Neural cell (in vitro differentiated cells): ENCODE measurements around the gene GMPR2. TPM values are rescaled to one million over a fixed set of nuclear protein-coding genes. Genes with fewer than 3 reads are reported as not detected.

Experiments used
- H2AFZ ChIP-seq: fragments of 200-600, 300-800 bp; sonication (generic), shearing (Covaris generic); 2 replicates; pipeline ENCODE4 v1.6.0; 2014; ENCODE audit warnings: low read depth, mild to moderate bottlenecking, antibody characterized with exemption, low read length, moderate library complexity
- H3F3A ChIP-seq: fragments of 200-600 bp; shearing (Covaris generic); 2 replicates; pipeline ENCODE4 v1.6.1; 2016; ENCODE audit warnings: mild to moderate bottlenecking, moderate library complexity, mixed read lengths, antibody characterized with exemption, low read length; ENCODE audit not compliant: insufficient read depth, poor library complexity, severe bottlenecking
- H3K27ac ChIP-seq: fragments of 200-600, 300-800 bp; sonication (generic), shearing (Covaris generic); 2 replicates; pipeline ENCODE4 v1.5.1; 2014; ENCODE audit warnings: mild to moderate bottlenecking, low read length, moderate library complexity
- H3K27me3 ChIP-seq: fragments of 300-800, 200-600 bp; sonication (generic), shearing (Covaris generic); 2 replicates; pipeline ENCODE4 v1.6.0; 2014; ENCODE audit warnings: mild to moderate bottlenecking, low read depth, low read length, moderate library complexity; ENCODE audit not compliant: insufficient read depth
- H3K36me3 ChIP-seq: fragments of 300-800, 200-600 bp; sonication (generic), shearing (Covaris generic); 2 replicates; pipeline ENCODE4 v1.5.1; 2014; ENCODE audit warnings: mild to moderate bottlenecking, antibody characterized with exemption, low read length, moderate library complexity; ENCODE audit not compliant: insufficient read depth
- H3K4me2 ChIP-seq: fragments of 300-800, 200-600 bp; sonication (generic), shearing (Covaris generic); 2 replicates; pipeline ENCODE4 v1.6.0; 2014; ENCODE audit warnings: mild to moderate bottlenecking, low read length
- H3K4me3 ChIP-seq: fragments of 300-800, 200-600 bp; sonication (generic), shearing (Covaris generic); 2 replicates; pipeline ENCODE4 v1.5.1; 2014; ENCODE audit warnings: mild to moderate bottlenecking, low read length, moderate library complexity
- H3K79me2 ChIP-seq: fragments of 200-600 bp; shearing (Covaris generic); replicated peaks from 2 replicates; pipeline ENCODE4 v1.6.0; 2014; ENCODE audit warnings: mild to moderate bottlenecking, low read length, moderate library complexity; ENCODE audit not compliant: insufficient read depth
- H3K9ac ChIP-seq: fragments of 300-800, 200-600 bp; sonication (generic), shearing (Covaris generic); 2 replicates; pipeline ENCODE4 v1.6.1; 2016; ENCODE audit warnings: mild to moderate bottlenecking, low read length, mixed read lengths
- H3K9me2 ChIP-seq: fragments of 200-600 bp; shearing (Covaris generic); 2 replicates; pipeline ENCODE4 v1.6.1; 2016; ENCODE audit warnings: mild to moderate bottlenecking, low read length, mixed read lengths; ENCODE audit not compliant: insufficient read depth
- H3K9me3 ChIP-seq: fragments of 200-600, 300-800 bp; sonication (generic), shearing (Covaris generic); 2 replicates; pipeline ENCODE4 v1.6.1; 2016; ENCODE audit warnings: mild to moderate bottlenecking, mixed run types, low read length, moderate library complexity, mixed read lengths
- H4K20me1 ChIP-seq: fragments of 200-600 bp; shearing (Covaris generic); 2 replicates; pipeline ENCODE4 v1.6.1; 2016; ENCODE audit warnings: mild to moderate bottlenecking, mixed run types; ENCODE audit not compliant: insufficient read depth
- EP300 ChIP-seq: fragments of 450-650 bp; conservative IDR thresholded peaks from 2 replicates; pipeline ENCODE4 v1.6.1; 2014; ENCODE audit warnings: antibody characterized with exemption, mild to moderate bottlenecking, moderate library complexity; ENCODE audit not compliant: poor library complexity, severe bottlenecking
- EZH2 ChIP-seq: fragments of 200-600, 300-800 bp; shearing (Covaris generic), sonication (generic); IDR thresholded peaks from 2 replicates; pipeline ENCODE4 v1.6.1; 2014; ENCODE audit warnings: antibody characterized with exemption, low read length, borderline replicate concordance, mild to moderate bottlenecking; ENCODE audit not compliant: insufficient read depth, poor library complexity, severe bottlenecking
- MXI1 ChIP-seq: fragments of 450-650 bp; conservative IDR thresholded peaks from 2 replicates; pipeline ENCODE4 v1.6.1; 2014; ENCODE audit warnings: antibody characterized with exemption, mild to moderate bottlenecking; ENCODE audit not compliant: poor library complexity, severe bottlenecking
- POLR2AphosphoS5 ChIP-seq: IDR thresholded peaks from 2 replicates; pipeline ENCODE4 v1.6.1; 2012
- RAD21 ChIP-seq: fragments of 450-650 bp; conservative IDR thresholded peaks from 2 replicates; pipeline ENCODE4 v1.6.1; 2014; ENCODE audit warnings: antibody characterized with exemption, mild to moderate bottlenecking, moderate library complexity
- SMC3 ChIP-seq: fragments of 450-650 bp; conservative IDR thresholded peaks from 2 replicates; pipeline ENCODE4 v1.6.1; 2014; ENCODE audit warnings: antibody characterized with exemption, mild to moderate bottlenecking, moderate library complexity; ENCODE audit not compliant: poor library complexity
- TAF1 ChIP-seq: IDR thresholded peaks from 2 replicates; pipeline ENCODE4 v1.6.1; 2012; ENCODE audit warnings: low read depth
- polyA plus RNA-seq: library from polyadenylated mRNA; depleted of rRNA; stranded (reverse); fragments of >200 nt; gene quantifications from 2 replicates; pipeline ENCODE4 v1.2.3, GENCODE V29; 2014
- TF ChIP-seq, protein P1 (sequence below): IDR thresholded peaks from 2 replicates; pipeline ENCODE4 v1.6.1; 2012; ENCODE audit warnings: borderline replicate concordance
- TF ChIP-seq, protein P2 (sequence below): fragments of 450-650 bp; IDR thresholded peaks from 2 replicates; pipeline ENCODE4 v1.5.1; 2014; ENCODE audit warnings: antibody characterized with exemption, mild to moderate bottlenecking, moderate library complexity; ENCODE audit not compliant: poor library complexity, severe bottlenecking

The GMPR2 gene
- polyA plus RNA-seq, 1 donor from 2014 or later: 132 TPM

DNA sequence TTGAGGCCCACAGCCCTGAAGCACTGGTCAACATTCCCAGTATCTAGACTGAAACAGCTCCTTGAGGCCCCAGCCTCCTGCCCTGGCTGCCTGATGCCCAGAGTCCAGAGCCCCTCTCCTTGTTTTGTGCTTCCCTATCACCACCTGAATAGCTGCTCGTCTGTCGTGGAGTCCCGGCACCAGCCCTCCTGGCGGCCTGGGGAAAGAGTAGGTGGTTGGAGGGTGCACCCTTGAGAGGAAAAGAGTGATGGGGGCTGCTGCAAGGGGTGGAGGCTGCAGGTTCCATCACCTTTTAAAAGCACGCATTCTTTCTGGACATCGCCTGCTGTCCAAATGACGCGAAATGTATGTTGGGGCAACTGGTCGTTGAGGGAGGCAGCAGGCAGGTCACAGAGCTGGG lies 35.5 kb downstream of the GMPR2 start:
- Histone ChIP-seq H3K9me2 (no peaks in the 10 kb centered on the region), H3K27ac (no peak overlapping the region), H3K9ac (no peak overlapping the region), H4K20me1 (no peaks in the 10 kb centered on the region), H3K79me2 (no peaks in the 10 kb centered on the region), H2AFZ (no peak overlapping the region), H3K36me3 (no peaks in the 10 kb centered on the region), H3K4me3 (no peak overlapping the region), H3K9me3 (no peaks in the 10 kb centered on the region), H3K4me2 (no peak overlapping the region), H3F3A (no peaks in the 10 kb centered on the region), H3K27me3 (no peaks in the 10 kb centered on the region)
- TF ChIP-seq SMC3 (no peak), EP300 (no peak), TAF1 (no peak), MXI1 (no peak), EZH2 (no peak), RAD21 (no peak), POLR2AphosphoS5 (no peak)
- TF ChIP-seq, protein P1, sequence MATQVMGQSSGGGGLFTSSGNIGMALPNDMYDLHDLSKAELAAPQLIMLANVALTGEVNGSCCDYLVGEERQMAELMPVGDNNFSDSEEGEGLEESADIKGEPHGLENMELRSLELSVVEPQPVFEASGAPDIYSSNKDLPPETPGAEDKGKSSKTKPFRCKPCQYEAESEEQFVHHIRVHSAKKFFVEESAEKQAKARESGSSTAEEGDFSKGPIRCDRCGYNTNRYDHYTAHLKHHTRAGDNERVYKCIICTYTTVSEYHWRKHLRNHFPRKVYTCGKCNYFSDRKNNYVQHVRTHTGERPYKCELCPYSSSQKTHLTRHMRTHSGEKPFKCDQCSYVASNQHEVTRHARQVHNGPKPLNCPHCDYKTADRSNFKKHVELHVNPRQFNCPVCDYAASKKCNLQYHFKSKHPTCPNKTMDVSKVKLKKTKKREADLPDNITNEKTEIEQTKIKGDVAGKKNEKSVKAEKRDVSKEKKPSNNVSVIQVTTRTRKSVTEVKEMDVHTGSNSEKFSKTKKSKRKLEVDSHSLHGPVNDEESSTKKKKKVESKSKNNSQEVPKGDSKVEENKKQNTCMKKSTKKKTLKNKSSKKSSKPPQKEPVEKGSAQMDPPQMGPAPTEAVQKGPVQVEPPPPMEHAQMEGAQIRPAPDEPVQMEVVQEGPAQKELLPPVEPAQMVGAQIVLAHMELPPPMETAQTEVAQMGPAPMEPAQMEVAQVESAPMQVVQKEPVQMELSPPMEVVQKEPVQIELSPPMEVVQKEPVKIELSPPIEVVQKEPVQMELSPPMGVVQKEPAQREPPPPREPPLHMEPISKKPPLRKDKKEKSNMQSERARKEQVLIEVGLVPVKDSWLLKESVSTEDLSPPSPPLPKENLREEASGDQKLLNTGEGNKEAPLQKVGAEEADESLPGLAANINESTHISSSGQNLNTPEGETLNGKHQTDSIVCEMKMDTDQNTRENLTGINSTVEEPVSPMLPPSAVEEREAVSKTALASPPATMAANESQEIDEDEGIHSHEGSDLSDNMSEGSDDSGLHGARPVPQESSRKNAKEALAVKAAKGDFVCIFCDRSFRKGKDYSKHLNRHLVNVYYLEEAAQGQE: no peak
- TF ChIP-seq, protein P2, sequence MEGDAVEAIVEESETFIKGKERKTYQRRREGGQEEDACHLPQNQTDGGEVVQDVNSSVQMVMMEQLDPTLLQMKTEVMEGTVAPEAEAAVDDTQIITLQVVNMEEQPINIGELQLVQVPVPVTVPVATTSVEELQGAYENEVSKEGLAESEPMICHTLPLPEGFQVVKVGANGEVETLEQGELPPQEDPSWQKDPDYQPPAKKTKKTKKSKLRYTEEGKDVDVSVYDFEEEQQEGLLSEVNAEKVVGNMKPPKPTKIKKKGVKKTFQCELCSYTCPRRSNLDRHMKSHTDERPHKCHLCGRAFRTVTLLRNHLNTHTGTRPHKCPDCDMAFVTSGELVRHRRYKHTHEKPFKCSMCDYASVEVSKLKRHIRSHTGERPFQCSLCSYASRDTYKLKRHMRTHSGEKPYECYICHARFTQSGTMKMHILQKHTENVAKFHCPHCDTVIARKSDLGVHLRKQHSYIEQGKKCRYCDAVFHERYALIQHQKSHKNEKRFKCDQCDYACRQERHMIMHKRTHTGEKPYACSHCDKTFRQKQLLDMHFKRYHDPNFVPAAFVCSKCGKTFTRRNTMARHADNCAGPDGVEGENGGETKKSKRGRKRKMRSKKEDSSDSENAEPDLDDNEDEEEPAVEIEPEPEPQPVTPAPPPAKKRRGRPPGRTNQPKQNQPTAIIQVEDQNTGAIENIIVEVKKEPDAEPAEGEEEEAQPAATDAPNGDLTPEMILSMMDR: no peak

DNA sequence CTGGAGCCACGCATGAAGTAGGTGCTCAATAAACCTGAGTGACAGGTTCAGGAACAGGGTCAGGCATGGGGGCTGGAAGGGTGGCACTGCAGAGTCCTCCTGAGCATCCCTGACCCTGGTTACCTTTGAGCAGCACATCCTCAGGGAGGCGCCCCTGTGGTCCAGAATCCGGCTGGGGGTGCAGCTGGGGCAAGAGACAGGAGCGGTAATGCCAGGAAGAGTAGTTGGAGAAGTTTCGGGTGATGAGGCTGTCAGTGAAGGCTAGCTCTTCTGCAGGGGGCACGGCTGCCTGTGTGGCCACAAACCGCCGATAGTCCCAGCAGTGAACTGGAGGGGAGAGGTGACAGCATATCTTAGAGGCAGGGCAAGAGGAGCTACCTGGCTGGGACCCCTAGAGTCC lies 36.6 kb downstream of the GMPR2 start:
- TF ChIP-seq, protein P2: no peak
- TF ChIP-seq SMC3 (no peak), TAF1 (no peak), MXI1 (no peak), RAD21 (no peak), EP300 (no peak), EZH2 (no peak), POLR2AphosphoS5 (no peak)
- TF ChIP-seq, protein P1: no peak
- H3K9ac ChIP-seq: no peak overlapping the region
- H3K27ac ChIP-seq: no peak overlapping the region
- H2AFZ ChIP-seq: no peak overlapping the region
- no peaks in the 10 kb centered on the region for H3K36me3 ChIP-seq
- H4K20me1 ChIP-seq: no peaks in the 10 kb centered on the region
- H3K27me3 ChIP-seq: no peaks in the 10 kb centered on the region
- H3K4me3 ChIP-seq: no peak overlapping the region
- no peak overlapping the region for H3K4me2 ChIP-seq
- no peaks in the 10 kb centered on the region for H3K79me2 ChIP-seq
- no peaks in the 10 kb centered on the region for H3K9me3 ChIP-seq
- H3K9me2 ChIP-seq: no peaks in the 10 kb centered on the region
- H3F3A ChIP-seq: no peaks in the 10 kb centered on the region
